Hair follicular keratinocyte (primary cell): ENCODE results near the gene PYGL. TPM values are rescaled to one million over a fixed set of nuclear protein-coding genes. Genes with fewer than 3 reads are reported as not detected.

Experiments
- total RNA-seq: library from RNA; depleted of rRNA; stranded (reverse); fragments of >200 nt; gene quantifications from 2 replicates; pipeline ENCODE4 v1.2.3, GENCODE V29; 2015

PYGL gene
- 265 and 315 TPM in 2 replicates for total RNA-seq

GRCh38 chr14:50943943-50944646 lies at the start of gene PYGL:
Gene PYGL (minus strand): TSS chr14:50944483. CDS start chr14:50944403, 80 bp downstream.

GRCh38 chr14:50871914-50872732 lies 72.2 kb downstream of the PYGL start, which contains the start of gene ABHD12B:
Gene ABHD12B (plus strand): TSS chr14:50872053. CDS start chr14:50872175, 122 bp downstream.

Other genes with a start within 250 kb of the PYGL start
- gene NIN, start 113.3 kb downstream of the PYGL start, total RNA-seq: 17.6 TPM in 2 replicates
- not detected in 2 replicates for gene ABHD12B, start 72.4 kb downstream of the PYGL start, total RNA-seq
- 0.16 and 0.30 TPM in 2 replicates for gene TRIM9, start 150.6 kb upstream of the PYGL start, total RNA-seq